HG03460 (cell line): ENCODE measurements around the gene TAGAP.

ENCODE experiments used
- ATAC-seq: cut with Tn5 transposase; IDR thresholded peaks from one replicate; pipeline ENCODE4 v1.9.1; 2021; ENCODE audit not compliant: unreplicated experiment

TAGAP gene

GRCh38 chr6:159071843-159072769, 27.3 kb upstream of the TAGAP start:
- no peak for ATAC-seq

- ATAC-seq: no peak
Measured at GRCh38 chr6:159068904-159069578, 24.2 kb upstream of the TAGAP start.

GRCh38 chr6:159067334-159067733, 22.5 kb upstream of the TAGAP start:
- ATAC-seq: no peak

- ATAC-seq: no peak
Measured at GRCh38 chr6:159066483-159066882, 21.7 kb upstream of the TAGAP start.

- no peak for ATAC-seq
Measured at GRCh38 chr6:159065759-159066329, 21.1 kb upstream of the TAGAP start.

- ATAC-seq: no peak
Measured at GRCh38 chr6:159065091-159065490, 20.3 kb upstream of the TAGAP start.

- no peak for ATAC-seq
Measured at GRCh38 chr6:159064477-159064876, 19.7 kb upstream of the TAGAP start.

- ATAC-seq: no peak
Measured at GRCh38 chr6:159063549-159063948, 18.8 kb upstream of the TAGAP start.

GRCh38 chr6:159062976-159063375, 18.2 kb upstream of the TAGAP start:
- peak; percentile 12 for ATAC-seq

- peak; percentile 82 for ATAC-seq
Measured at GRCh38 chr6:159062564-159062945, 17.8 kb upstream of the TAGAP start.

- peak; percentile 52 for ATAC-seq
Measured at GRCh38 chr6:159061805-159062563, 17.2 kb upstream of the TAGAP start.

GRCh38 chr6:159061146-159061545, 16.4 kb upstream of the TAGAP start:
- no peak for ATAC-seq

- no peak for ATAC-seq
Measured at GRCh38 chr6:159059885-159060506, 15.2 kb upstream of the TAGAP start.

- no peak for ATAC-seq
Measured at GRCh38 chr6:159059141-159059540, 14.3 kb upstream of the TAGAP start.

- no peak for ATAC-seq
Measured at GRCh38 chr6:159056899-159057298, 12.1 kb upstream of the TAGAP start.

GRCh38 chr6:159056432-159056831, 11.6 kb upstream of the TAGAP start:
- no peak for ATAC-seq

GRCh38 chr6:159056003-159056402, 11.2 kb upstream of the TAGAP start:
- ATAC-seq: no peak

- ATAC-seq: no peak
Measured at GRCh38 chr6:159053781-159054398, 9.1 kb upstream of the TAGAP start.

GRCh38 chr6:159052720-159053119, 7.9 kb upstream of the TAGAP start:
- no peak for ATAC-seq
